ENCODE measurements around the gene CACNA1E.

The CACNA1E gene

DNA sequence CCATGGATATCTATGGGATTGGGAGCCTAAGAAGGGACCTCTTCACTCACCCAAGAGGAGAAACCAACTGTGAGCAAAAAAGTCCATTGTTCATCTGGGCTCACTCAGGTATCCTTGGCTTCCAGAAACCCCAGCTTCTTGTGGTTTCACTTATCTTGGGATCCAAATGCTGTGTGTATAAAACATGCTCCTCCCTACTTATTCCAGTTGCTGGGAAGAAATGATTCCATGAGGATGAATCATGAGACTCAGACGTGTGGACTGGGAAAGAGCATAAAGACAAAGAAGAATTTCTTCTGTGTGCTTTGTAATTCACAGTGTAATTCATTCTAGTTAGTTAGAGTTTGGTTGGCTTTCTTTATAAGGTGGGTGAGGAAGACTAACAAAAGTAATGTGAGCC lies 294.5 kb downstream of the CACNA1E start:
- DNase-seq = no peak

DNA sequence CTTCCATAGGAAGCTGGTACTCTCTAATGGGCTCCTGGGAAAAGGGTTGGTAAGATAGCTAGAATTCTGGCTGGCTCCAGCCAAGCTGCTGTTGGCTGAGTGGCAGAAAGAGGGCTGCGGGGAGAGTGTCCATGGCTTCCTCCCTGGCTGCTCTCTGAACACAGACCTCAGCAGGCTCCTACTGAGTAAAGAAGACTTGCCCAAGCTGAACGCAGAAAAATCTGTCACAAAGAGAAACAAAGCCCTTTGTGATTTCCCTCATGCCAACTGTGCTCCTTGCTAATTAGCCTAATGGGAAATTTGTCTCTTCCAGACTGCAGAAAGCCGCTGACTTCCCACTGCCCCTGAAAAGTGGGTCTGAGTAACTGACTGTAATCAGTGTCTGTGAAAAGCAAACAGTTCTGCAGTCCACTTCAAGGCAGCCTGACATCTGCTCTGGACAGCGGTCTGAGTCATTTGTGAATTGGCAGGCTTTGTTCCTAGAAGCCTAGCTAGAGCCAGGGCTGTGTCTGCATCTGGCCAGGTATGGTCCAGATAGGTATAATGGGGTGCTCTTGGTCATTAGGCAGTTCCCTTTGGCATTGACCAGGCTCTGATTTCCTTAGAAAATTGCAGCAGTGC lies 295.4 kb downstream of the CACNA1E start:
- DNase-seq = no peak

DNA sequence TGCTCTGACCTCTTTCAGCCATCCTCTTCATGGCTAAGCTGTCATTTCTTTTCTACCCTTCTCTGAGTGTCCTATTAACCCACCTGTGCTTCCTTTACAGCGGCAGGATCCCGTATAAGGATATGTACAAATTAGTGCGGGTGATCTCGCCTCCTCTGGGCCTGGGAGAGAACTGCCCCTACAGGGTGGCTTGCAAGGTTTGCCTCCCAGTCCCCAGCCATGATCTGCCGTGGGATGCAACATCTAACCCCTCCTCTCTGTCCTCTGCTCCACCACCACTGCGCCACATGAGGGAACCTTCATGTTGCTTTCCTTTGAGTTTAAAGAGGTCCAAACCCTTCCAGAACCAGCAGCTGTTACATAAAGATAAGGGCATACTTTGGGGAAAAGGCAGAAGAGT lies 296.0 kb downstream of the CACNA1E start:
- DNase-seq = no peak

DNA sequence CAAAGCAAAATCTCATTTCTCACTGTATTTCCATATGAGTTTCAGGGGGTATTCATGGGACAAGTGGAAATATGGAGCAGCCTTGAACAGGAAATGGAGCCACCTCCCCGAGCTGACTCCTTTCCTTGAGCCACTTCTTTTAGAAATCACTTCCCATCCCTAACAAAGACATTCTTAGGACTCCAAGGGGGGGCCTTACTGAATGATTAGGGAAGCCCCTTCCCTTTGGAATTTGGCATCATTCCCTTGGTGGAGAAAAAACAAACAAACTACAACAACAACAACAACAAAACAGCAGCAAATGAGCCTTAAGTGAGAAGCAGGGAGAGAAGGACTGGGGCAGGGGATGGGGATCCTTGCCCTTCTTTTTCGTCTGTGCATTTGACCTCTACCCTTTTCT lies 299.9 kb downstream of the CACNA1E start:
- DNase-seq = no peak

DNA sequence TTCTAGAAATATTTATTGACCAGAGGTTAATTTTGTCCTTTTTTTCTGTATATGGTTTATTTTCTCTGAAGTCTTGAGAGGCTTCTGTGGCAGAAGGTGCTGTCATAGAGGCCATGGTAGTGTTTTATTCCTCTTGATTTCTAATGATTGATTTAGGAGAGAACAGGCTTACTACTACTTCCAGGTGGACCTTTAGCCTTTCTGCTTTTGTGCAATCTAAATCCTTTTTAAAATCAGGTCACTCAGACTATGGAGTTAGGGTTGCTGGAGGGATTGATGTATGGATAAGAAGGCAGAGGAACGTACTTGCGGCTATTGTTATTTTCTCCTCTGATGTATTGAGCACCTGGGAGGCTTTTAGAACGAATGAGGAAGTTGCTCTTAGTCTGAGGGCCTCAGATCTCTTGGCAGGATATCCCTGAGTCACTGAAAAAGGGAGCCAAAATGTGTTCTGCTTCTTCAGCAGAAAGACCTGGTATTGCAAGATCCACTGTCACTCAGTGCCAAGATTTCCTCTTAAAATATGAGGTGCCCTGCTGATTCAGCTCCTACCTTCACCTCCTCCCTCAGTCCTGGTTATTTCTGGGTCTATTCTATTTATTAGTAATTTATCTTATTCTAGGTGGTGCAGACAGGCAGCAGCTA lies 300.8 kb downstream of the CACNA1E start:
- DNase-seq = no peak

DNA sequence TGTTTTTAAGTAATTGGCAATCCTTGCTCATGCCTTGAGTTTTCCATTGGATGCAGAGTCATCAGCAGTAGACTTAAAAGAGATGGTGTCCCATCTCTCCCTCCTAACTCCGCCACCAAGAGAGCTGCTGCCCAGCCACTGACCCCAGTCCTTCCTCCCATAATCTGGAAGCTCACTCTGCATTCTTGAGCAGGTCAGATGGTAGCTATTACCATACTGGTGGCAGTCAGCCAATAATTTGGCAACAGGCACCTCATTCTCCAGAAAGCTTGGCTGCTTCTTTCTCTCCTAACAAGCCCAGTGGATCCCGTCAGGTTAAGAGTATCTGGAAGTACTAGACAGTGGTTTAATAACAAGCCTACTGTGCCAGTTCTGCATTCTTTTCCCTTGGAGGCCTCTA lies 306.1 kb downstream of the CACNA1E start:
- no peak for DNase-seq

DNA sequence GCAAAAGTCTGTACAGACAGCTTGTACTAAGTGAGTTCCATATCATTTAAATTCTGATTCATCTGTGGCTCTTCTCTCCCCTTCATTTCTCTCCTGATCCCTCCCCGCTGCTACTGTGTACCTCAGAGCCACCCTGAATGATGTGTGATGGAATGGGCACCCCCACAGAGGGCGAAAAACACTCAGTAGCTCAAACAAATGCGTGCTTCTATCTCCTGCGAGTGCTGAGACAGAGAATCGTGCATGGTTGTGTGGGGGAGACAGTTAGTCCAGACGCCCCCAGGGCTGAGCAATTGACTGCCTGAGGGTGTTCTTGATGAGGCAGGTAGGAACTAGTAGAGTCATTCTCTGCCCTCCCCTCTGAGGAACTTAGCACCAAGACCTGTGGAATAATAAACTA lies 308.4 kb downstream of the CACNA1E start:
- DNase-seq = no peak

DNA sequence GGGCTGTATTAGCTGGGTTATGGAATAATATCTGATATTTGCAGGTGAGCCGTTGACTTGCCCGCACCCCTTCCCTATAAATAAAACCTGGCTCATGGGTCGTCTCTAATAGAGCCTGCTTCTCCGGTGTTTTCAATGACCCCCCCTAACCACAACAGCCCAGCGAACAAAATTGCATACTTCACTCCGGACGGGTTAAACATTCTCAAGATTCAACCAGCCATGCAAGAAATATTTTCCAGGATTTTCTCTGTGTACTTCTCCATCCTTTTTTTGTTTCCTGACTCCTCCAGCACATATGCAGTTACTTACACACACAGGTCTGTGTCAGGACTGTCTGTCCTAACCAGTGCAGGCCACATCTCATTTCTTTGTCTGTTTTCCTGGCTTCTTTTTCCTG lies 310.5 kb downstream of the CACNA1E start:
- no peak for DNase-seq

DNA sequence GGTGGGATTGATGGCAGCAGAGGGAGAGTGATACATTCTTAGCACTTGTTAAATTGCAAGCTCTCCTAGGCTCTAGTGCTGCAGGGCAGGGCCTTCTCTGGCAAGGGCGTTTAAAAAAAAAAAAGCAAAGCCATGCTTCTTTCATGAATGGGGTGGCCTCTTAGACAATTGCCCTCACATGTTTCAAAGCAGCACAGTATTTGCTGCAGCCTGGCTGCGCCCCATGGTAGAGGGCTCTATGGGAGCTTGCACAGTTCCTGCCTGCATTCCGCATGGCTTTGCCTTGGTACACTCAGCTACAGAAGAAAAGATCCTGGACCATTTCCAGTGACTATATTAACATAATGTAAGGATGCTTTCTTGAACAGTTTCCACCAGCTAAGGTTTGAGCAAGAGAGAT lies 311.0 kb downstream of the CACNA1E start:
- no peak for DNase-seq

DNA sequence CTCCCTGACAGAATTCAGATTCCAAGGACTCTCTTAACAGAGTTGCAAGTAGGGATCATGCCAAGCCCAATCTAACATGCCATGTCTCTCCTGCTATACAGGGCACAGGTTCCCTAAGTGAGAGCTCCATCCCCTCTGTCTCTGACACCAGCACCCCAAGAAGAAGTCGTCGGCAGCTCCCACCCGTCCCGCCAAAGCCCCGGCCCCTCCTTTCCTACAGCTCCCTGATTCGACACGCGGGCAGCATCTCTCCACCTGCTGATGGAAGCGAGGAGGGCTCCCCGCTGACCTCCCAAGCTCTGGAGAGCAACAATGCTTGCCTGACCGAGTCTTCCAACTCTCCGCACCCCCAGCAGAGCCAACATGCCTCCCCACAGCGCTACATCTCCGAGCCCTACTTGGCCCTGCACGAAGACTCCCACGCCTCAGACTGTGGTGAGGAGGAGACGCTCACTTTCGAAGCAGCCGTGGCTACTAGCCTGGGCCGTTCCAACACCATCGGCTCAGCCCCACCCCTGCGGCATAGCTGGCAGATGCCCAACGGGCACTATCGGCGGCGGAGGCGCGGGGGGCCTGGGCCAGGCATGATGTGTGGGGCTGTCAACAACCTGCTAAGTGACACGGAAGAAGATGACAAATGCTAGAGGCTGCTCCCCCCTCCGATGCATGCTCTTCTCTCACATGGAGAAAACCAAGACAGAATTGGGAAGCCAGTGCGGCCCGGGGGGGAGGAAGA lies 315.0 kb downstream of the CACNA1E start:
- DNase-seq = no peak

DNA sequence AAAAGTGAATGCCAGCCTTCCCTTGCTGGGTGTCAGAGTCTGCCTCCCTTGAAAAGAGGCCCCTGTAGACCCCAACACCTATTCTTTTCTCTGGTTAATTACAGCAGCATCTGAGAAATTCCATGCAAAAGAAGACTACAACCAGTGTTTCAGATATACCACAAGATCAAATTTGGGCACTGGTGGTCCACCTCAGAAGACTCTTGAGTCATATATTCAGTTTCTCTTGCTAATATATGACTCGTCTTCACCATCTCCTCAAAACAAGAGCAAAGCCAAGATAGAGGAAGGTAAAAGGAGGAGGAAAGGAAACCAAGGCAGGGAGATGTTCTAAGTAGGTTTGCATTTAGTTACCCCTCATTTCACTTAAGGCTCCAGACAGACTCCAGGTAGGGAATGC lies 318.3 kb downstream of the CACNA1E start:
- no peak for DNase-seq

DNA sequence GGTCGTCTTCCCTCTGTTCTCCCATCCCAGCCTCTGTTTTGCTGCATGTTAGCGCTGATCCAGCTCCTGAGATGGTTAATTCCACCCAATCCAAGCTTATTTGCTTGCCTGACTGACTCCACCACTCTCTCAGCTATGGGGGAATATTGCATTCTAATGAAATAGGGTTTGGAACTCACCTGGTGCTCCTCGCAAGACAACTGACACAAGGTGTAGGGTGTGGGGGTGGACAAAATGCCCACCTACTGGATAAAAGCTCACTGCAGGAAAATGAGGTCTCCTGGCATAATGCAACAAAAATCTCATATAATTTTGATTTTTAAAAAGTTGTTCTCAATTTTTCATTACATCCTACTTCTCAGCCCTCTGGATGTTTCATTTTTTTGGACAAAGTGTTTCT lies 319.1 kb downstream of the CACNA1E start:
- DNase-seq = no peak

DNA sequence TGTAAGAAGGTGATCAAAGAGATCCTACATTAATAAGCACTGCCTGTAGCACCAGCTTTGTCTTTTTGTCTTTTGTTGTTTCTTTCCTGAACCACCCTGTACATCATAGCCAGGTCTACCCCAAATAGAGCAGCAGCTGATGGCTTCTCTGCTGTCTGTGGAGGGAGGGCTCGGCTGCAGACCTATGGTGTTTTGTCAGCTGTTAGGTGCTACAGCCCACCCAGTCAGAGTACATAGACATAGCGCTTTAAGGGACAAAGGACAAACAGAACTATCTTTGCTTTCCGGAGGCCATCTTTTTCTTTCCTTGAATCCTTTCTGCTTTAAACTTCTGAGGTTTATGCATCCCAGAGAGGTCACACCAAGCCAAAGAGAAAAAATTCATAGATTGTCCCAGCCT lies 320.1 kb downstream of the CACNA1E start:
- no peak for DNase-seq

DNA sequence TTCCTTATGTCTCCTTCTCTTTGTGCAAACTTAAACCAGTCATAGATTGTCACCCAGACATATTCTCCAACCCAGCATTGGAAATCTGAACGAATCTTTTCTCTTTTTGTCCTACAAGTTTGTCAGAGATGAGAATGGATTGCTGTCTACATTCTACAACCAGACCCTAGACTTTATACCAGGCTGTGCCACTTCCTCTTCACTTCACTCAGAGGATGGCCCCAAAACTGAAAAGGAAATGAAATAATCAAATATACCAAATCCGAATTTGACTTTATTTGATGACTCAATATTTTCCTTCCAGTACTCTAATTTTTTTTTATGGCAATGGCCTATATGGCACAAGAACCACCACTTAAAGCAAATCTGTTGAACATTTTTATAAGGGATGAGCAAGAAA lies 321.7 kb downstream of the CACNA1E start:
- DNase-seq = no peak

DNA sequence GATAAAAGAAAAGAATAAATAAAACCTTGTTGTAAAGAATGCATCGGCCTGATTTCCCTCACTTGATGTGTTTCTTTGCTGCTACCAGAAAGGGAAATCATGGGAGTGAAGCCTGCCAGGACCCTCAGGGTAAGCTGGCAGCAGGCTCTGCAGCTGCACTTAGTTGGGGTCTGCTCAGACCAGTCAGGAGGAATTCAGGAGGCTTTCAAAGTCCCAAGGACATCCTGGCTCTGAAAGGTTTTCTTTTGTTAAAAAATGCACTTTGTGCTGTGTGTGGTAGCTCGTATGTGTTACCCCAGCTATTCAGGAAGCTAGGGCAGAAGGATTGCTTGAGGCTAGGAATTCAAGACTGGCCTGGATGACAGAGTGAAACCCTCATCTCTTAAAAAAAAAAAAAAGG lies 323.4 kb downstream of the CACNA1E start:
- no peak for DNase-seq

DNA sequence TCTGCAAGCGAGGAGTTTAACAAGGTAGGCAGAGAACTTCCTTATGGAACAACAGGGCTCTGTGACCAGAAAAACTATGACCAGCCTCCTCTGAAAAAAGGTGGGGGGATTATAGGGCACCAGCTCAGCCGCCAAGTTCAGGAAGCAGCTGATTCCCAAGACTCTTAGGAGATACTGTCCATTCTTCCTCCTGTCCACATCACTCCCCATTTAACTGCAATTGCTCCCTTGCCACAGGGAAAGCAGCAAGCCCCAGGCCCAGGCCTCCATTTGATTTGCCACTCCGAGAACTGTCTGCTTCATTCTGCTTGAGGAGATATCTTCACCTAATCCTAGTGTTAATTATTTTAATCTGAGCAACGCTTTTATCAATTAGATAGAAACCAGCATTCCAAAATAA lies 323.9 kb downstream of the CACNA1E start:
- DNase-seq = no peak

DNA sequence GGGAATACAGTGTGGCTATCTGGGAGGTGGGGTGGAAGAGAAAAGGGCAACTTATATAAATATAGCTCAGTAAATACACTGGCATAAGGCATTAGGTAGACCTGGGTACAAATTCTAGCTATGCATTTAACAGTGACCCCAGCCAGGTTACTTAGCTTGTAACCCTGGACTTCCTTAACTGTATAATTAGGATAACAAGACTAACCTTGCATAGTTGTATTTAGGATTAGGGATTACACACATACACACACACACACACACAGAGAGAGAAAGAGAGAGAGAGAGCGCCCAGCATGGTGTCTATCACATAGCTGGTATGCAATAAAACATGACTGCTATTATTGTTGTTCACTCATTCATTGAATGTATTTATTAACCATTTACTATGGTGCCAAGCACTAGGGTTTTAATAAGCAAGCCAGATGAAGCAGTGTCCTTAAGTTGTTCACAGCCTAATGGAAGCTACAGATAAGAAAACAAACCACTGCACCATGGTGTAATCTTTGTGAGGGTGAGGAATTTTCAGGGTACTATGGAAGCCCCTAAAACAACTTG lies 326.8 kb downstream of the CACNA1E start:
- DNase-seq = no peak

DNA sequence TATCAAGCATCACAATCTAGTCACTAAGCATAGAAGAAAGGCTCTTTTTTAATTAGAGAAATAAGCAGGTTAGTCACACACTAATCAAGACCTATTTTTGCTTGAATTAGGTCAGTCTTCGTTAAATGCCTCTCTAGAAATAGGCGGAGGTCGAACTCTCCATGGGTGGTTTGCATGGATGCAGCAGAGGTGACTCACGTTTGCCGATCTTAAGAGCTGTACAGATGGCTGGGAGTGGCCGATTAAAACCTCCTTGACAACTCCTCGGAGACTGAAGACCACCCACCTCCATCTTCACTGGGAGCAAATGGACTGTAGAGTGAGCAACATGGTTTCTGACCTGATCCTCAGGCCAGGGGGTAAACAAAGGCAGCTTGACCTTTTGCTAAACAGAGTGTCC lies 328.9 kb downstream of the CACNA1E start:
- no peak for DNase-seq

DNA sequence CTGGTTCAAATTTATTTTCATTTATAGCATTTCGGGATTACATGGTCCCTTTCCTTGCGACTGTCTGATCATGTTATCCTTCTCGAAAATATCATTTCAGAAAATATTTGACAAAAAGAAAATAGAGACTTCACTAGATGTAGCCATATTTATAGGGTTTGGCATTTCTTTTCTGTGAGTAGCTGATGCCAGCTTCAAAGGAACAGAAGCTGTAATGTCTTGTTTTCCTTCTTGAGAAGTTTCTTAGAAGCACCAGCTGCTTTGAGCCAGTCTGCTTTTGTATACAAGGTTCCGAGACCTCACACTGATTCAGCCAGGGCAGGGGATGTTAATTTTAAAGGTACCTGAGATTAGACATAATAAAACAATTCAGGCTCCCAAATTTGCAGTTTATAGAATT lies 329.9 kb downstream of the CACNA1E start:
- DNase-seq = no peak

DNA sequence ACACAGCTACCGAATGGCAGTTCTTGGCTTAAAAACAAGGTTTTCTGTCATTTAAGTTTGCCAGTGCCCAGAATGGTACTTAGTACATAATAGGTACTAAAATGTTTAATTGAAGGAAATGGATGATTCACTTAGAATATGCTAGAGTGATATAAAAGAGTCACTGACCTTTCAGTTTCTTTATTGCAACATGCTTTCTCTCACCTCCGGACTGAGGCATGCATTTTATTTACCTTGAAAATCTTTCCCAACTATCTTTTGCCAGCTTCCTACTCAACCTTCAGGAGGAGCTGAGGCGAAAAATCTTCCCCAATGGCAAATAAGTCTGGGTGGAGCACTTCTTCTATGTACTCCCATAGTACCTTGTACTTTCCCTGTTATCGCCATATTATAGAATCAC lies 333.3 kb downstream of the CACNA1E start:
- no peak for DNase-seq

DNA sequence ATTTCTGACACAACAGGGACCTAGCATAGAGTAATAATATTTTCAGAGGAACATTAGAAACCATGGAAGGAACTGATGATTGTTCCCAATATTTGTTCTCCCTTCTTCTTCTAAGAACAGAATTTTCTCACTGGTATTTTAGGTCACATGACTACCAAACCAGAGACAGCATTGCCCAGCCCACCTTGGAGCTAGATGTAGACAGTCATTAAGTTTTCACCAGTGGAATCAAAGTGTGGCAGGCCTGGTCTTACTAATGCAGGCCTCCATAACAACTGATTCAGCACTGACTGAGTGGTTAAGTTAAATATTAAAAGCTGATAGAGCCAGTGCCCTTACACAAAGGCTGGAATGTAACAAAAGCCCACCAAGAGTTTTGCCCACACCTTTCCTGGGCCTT lies 333.8 kb downstream of the CACNA1E start:
- no peak for DNase-seq

DNA sequence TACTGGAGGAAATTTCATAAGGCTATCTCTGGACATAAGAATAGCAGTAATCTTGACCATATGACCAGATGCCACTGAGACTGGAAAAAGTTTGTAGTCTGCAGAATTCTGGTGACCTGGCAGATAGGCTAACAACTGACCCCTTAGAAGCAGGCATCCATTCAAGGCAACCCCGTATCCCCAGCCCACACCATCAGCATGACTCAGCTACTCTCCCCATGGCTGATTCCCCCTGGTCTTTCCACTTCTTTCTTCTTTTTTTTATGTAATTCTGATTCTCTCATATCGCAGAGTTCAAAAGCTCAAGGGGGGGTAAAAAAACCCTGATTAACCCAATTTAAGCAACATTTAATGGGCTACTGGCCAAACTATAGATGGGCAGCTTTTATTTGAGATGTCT lies 335.1 kb downstream of the CACNA1E start:
- DNase-seq = no peak

DNA sequence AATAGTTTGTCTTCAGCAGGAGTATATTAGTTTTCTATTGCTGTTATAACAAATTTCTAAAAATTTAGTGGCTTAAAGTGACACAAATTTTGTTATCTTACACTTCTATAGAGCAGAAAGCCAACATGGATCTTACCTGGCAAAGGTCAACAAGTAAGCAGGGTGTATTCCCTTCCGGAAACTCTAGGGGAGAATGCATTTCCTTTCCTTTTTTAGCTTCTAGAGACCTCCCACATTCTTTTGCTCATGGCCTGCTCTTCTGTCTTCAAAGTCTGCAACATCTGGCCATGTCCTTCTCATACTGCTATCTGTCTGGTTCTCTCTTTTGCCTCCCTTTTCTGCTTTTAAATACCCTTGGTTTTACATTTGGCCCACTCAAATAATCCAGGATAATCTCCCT lies 335.6 kb downstream of the CACNA1E start:
- DNase-seq = no peak

DNA sequence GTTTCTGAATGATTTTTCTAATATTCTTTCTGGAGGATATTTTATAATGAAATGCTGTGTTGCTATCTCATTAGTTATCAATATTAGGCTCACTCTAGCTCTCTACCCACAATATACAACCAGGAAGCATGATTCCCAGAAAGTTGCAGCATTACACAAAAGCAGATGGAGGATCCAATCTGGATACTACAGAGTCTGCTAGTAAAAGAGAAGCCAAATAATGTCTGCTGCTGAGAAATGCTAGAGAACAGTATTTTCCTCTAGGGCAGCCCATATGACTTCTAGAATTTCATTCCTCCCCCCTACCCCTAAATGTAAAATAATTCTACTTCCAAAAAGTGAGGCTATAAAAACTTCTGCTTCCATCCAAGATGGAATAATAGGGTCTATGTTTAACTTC lies 338.4 kb downstream of the CACNA1E start:
- DNase-seq = no peak
